Tibial nerve (tissue), 4 donors: ENCODE measurements around the gene MACF1. TPM values are rescaled to one million over a fixed set of nuclear protein-coding genes. Genes with fewer than 3 reads are reported as not detected.

Source experiments
- DNase-seq, 2 donors: peaks; one replicate each; pipeline ENCODE4 v3.0.0-alpha.2; 2019; ENCODE audit warnings: low spot score in 2 of 2
- H3K27ac ChIP-seq, 4 donors: fragments of 200-600 bp; sonication (generic) in 3 of 4; one replicate each; pipeline ENCODE4 v1.5.1; 2017 to 2019; ENCODE audit warnings: mild to moderate bottlenecking in 1 of 4
- H3K27me3 ChIP-seq, 2 donors: fragments of 200-600 bp; sonication (generic) in 1 of 2; one replicate each; pipeline versions ENCODE4 v1.5.1 to v1.6.0; 2017 to 2019
- H3K36me3 ChIP-seq, 3 donors: fragments of 200-600 bp; sonication (generic); one replicate each; pipeline ENCODE4 v1.5.1; 2018 to 2019
- H3K4me1 ChIP-seq, 4 donors: fragments of 200-600 bp; sonication (generic) in 3 of 4; one replicate each; pipeline ENCODE4 v1.5.1; 2017 to 2019
- H3K4me3 ChIP-seq, 4 donors: fragments of 200-600 bp; sonication (generic) in 3 of 4; one replicate each; pipeline ENCODE4 v1.5.1; 2017 to 2019; ENCODE audit warnings: mild to moderate bottlenecking in 1 of 4, moderate library complexity in 1 of 4
- H3K9me3 ChIP-seq, 4 donors: fragments of 200-600 bp; sonication (generic) in 3 of 4; one replicate each; pipeline ENCODE4 v1.5.1; 2017 to 2019
- CTCF ChIP-seq, 5 experiments: fragments of 200-600 bp in 3 of 5; fragments of 450-650 bp in 2 of 5; sonication (generic) in 3 of 5; IDR thresholded peaks; one replicate each; pipeline ENCODE4 v1.5.1; 2016 to 2019; ENCODE audit warnings: antibody characterized with exemption in 5 of 5, mild to moderate bottlenecking in 3 of 5, moderate library complexity in 2 of 5
- EP300 ChIP-seq, 2 donors: sonication (generic); formaldehyde crosslinking; IDR thresholded peaks; one replicate each; pipeline ENCODE4 v1.6.1; 2017; ENCODE audit warnings: antibody characterized with exemption in 2 of 2, mild to moderate bottlenecking in 1 of 2
- POLR2A ChIP-seq, 2 donors: fragments of 450-650 bp; IDR thresholded peaks; one replicate each; pipeline ENCODE4 v1.6.1; 2017; ENCODE audit warnings: antibody characterized with exemption in 2 of 2, mild to moderate bottlenecking in 2 of 2, moderate library complexity in 2 of 2
- WGBS, 2 donors: methylation state at CpG; one replicate each; pipeline ENCODE4 v1.1.5; 2018; 5-methylcytosine and 5-hydroxymethylcytosine counted together
- total RNA-seq, 4 donors: library from RNA; depleted of rRNA; stranded (reverse); fragments of >200 nt; gene quantifications; one replicate each; pipeline ENCODE4 v1.1.0, GENCODE V29; 2016

MACF1 gene
- total RNA-seq, 4 donors from 2014 or later: 214 to 296 (median 244) TPM

- H3K27me3 ChIP-seq: no peaks in the 10 kb centered on the region
- no peaks in the 10 kb centered on the region for H3K9me3 ChIP-seq
- peaks cover 0 to 92% (median 17%) of the 10 kb centered on the region in 3 donors for H3K36me3 ChIP-seq
- no peak overlapping the region for H3K4me3 ChIP-seq
- WGBS, 2 donors: 59 to 77% methylated on average over 1 of the region's 1 CpG
- TF ChIP-seq POLR2A (IDR thresholded peaks at IDR 0.05) (no peak), EP300 (IDR thresholded peaks at IDR 0.05) (no peak), CTCF (IDR thresholded peaks at IDR 0.05) (no peak)
- DNase-seq: no peak
- H3K4me1 ChIP-seq: no peaks in the 10 kb centered on the region
- no peak overlapping the region for H3K27ac ChIP-seq
Measured at GRCh38 chr1:39427374-39427773, 222.9 kb downstream of the MACF1 start.

- H3K36me3 ChIP-seq: peaks cover 0 to 92% (median 17%) of the 10 kb centered on the region in 3 donors
- H3K27ac ChIP-seq: no peak overlapping the region
- no peak overlapping the region for H3K4me3 ChIP-seq
- no peak for DNase-seq
- no peaks in the 10 kb centered on the region for H3K4me1 ChIP-seq
- H3K9me3 ChIP-seq: no peaks in the 10 kb centered on the region
- WGBS, 2 donors: 75 to 96% methylated on average over 4 of the region's 4 CpGs
- no peaks in the 10 kb centered on the region for H3K27me3 ChIP-seq
- TF ChIP-seq POLR2A (IDR thresholded peaks at IDR 0.05) (no peak), CTCF (IDR thresholded peaks at IDR 0.05) (no peak), EP300 (IDR thresholded peaks at IDR 0.05) (no peak)
Measured at GRCh38 chr1:39427912-39428311, 223.4 kb downstream of the MACF1 start.

DNA sequence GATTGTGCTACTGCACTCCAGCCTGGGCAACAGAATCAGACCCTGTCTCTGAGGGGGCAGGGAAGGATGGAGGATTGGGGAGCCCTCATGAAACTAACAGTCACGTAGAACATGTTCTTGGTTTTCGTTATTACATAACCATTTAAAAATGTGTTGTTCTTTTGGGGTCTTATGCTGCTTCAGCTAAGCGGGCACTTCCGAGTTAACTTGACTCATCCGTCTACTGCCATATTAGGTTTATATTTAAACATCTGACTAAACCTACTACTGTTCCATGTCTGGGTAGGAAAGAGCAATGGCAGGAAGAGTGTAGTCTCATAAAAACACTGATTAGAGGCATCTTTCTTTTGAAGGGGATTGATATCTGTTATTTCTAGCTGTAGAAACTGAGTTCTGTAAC is 227.4 kb downstream of the MACF1 start:
- WGBS, 2 donors: 91 to 93% methylated on average over 5 of the region's 5 CpGs
- no peak overlapping the region for H3K27ac ChIP-seq
- TF ChIP-seq CTCF (IDR thresholded peaks at IDR 0.05): no peak
- no peak for TF ChIP-seq EP300 (IDR thresholded peaks at IDR 0.05)
- no peak for TF ChIP-seq POLR2A (IDR thresholded peaks at IDR 0.05)
- peaks cover 0 to 95% (median 22%) of the 10 kb centered on the region in 3 donors for H3K36me3 ChIP-seq
- no peaks in the 10 kb centered on the region for H3K4me1 ChIP-seq
- H3K9me3 ChIP-seq: no peaks in the 10 kb centered on the region
- no peaks in the 10 kb centered on the region for H3K27me3 ChIP-seq
- no peak overlapping the region for H3K4me3 ChIP-seq
- no peak for DNase-seq

DNA sequence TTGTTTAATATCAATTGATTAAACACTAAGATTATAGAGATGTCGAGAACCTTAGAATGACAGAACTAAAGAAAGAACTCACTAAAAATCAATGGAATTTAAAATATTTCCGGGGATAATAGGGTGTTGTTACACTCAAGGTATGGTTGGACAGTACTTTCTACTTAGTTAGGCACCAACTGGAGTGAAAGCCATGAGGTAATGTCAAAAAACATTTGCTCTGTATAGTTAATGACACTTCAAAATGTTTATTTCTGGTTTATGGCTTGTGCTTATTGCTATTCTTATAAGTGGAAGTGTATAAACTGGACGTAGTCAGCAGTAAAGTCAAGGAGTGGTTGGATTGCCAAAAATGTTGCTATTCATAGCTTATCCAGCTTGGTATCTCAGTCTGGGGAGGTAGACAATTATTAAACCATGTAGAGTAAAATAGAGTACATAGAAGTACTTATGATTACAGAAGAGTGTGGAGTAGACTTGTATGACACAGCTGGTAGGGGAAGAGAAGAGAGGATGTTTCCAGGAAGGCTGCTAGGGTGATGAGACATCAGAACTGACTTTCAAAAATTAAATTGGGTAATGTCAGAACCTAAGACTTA is 230.4 kb downstream of the MACF1 start:
- H3K4me1 ChIP-seq: no peaks in the 10 kb centered on the region
- H3K27me3 ChIP-seq: no peaks in the 10 kb centered on the region
- H3K36me3 ChIP-seq: peaks cover 0 to 99% (median 12%) of the 10 kb centered on the region in 3 donors
- DNase-seq: no peak
- WGBS, 2 donors: 83 to 87% methylated on average over 3 of the region's 3 CpGs
- no peaks in the 10 kb centered on the region for H3K9me3 ChIP-seq
- no peak overlapping the region for H3K27ac ChIP-seq
- TF ChIP-seq POLR2A (IDR thresholded peaks at IDR 0.05) (no peak), EP300 (IDR thresholded peaks at IDR 0.05) (no peak), CTCF (IDR thresholded peaks at IDR 0.05) (no peak)
- no peak overlapping the region for H3K4me3 ChIP-seq

- Histone ChIP-seq H3K27ac (no peak overlapping the region), H3K4me1 (no peaks in the 10 kb centered on the region), H3K36me3 (peaks cover 0 to 99% (median 10%) of the 10 kb centered on the region in 3 donors), H3K9me3 (no peaks in the 10 kb centered on the region), H3K27me3 (no peaks in the 10 kb centered on the region), H3K4me3 (no peak overlapping the region)
- TF ChIP-seq CTCF (IDR thresholded peaks at IDR 0.05) (no peak), EP300 (IDR thresholded peaks at IDR 0.05) (no peak), POLR2A (IDR thresholded peaks at IDR 0.05) (no peak)
- DNase-seq: no peak
- 93 to 96% methylated on average over 5 of the region's 5 CpGs for WGBS, 2 donors
Measured at GRCh38 chr1:39435597-39435996, 231.1 kb downstream of the MACF1 start.
